ENCODE results near the gene PHF2. TPM values are rescaled to one million over a fixed set of nuclear protein-coding genes. Genes with fewer than 3 reads are reported as not detected.

Gene PHF2
- total RNA-seq, 1 donor: 18.9 TPM

- H3K4me1 ChIP-seq (ENCODE audit: insufficient read depth, low read length): no peaks in the 10 kb centered on the region
- H3K27me3 ChIP-seq (ENCODE audit: insufficient read depth, low read length): no peaks in the 10 kb centered on the region
- H3K9me3 ChIP-seq (ENCODE audit: low read depth, low read length): no peaks in the 10 kb centered on the region
- H3K4me3 ChIP-seq (ENCODE audit: low read length): no peak overlapping the region
Measured at GRCh38 chr9:93558503-93558902, 17.9 kb upstream of the PHF2 start.

GRCh38 chr9:93560991-93561390, 15.4 kb upstream of the PHF2 start:
- Histone ChIP-seq H3K27me3 (ENCODE audit: insufficient read depth, low read length) (no peaks in the 10 kb centered on the region), H3K9me3 (ENCODE audit: low read depth, low read length) (no peaks in the 10 kb centered on the region), H3K4me3 (ENCODE audit: low read length) (no peak overlapping the region), H3K4me1 (ENCODE audit: insufficient read depth, low read length) (no peaks in the 10 kb centered on the region)

- no peaks in the 10 kb centered on the region for H3K9me3 ChIP-seq (ENCODE audit: low read depth, low read length)
- peaks cover 8% of the 10 kb centered on the region for H3K4me1 ChIP-seq (ENCODE audit: insufficient read depth, low read length)
- no peaks in the 10 kb centered on the region for H3K27me3 ChIP-seq (ENCODE audit: insufficient read depth, low read length)
- H3K4me3 ChIP-seq (ENCODE audit: low read length): no peak overlapping the region
Measured at GRCh38 chr9:93562157-93562556, 14.2 kb upstream of the PHF2 start.

GRCh38 chr9:93565089-93565488, 11.3 kb upstream of the PHF2 start:
- no peaks in the 10 kb centered on the region for H3K27me3 ChIP-seq (ENCODE audit: insufficient read depth, low read length)
- no peaks in the 10 kb centered on the region for H3K9me3 ChIP-seq (ENCODE audit: low read depth, low read length)
- peaks cover 28% of the 10 kb centered on the region for H3K4me1 ChIP-seq (ENCODE audit: insufficient read depth, low read length)
- H3K4me3 ChIP-seq (ENCODE audit: low read length): no peak overlapping the region

GRCh38 chr9:93566408-93567270, 9.7 kb upstream of the PHF2 start:
- Histone ChIP-seq H3K9me3 (ENCODE audit: low read depth, low read length) (no peaks in the 10 kb centered on the region), H3K4me3 (ENCODE audit: low read length) (peak overlapping the region; percentile 57), H3K27me3 (ENCODE audit: insufficient read depth, low read length) (no peaks in the 10 kb centered on the region), H3K4me1 (ENCODE audit: insufficient read depth, low read length) (peaks cover 28% of the 10 kb centered on the region)

GRCh38 chr9:93567271-93567959, 9.0 kb upstream of the PHF2 start:
- H3K27me3 ChIP-seq (ENCODE audit: insufficient read depth, low read length): no peaks in the 10 kb centered on the region
- peak overlapping the region; percentile 57 for H3K4me3 ChIP-seq (ENCODE audit: low read length)
- no peaks in the 10 kb centered on the region for H3K9me3 ChIP-seq (ENCODE audit: low read depth, low read length)
- H3K4me1 ChIP-seq (ENCODE audit: insufficient read depth, low read length): peaks cover 28% of the 10 kb centered on the region

- Histone ChIP-seq H3K9me3 (ENCODE audit: low read depth, low read length) (no peaks in the 10 kb centered on the region), H3K27me3 (ENCODE audit: insufficient read depth, low read length) (no peaks in the 10 kb centered on the region), H3K4me1 (ENCODE audit: insufficient read depth, low read length) (peaks cover 28% of the 10 kb centered on the region), H3K4me3 (ENCODE audit: low read length) (no peak overlapping the region)
Measured at GRCh38 chr9:93568169-93568568, 8.2 kb upstream of the PHF2 start.

GRCh38 chr9:93569621-93570174, 6.7 kb upstream of the PHF2 start:
- H3K27me3 ChIP-seq (ENCODE audit: insufficient read depth, low read length): no peaks in the 10 kb centered on the region
- no peaks in the 10 kb centered on the region for H3K9me3 ChIP-seq (ENCODE audit: low read depth, low read length)
- peaks cover 35% of the 10 kb centered on the region for H3K4me1 ChIP-seq (ENCODE audit: insufficient read depth, low read length)
- H3K4me3 ChIP-seq (ENCODE audit: low read length): no peak overlapping the region

- no peak overlapping the region for H3K4me3 ChIP-seq (ENCODE audit: low read length)
- H3K27me3 ChIP-seq (ENCODE audit: insufficient read depth, low read length): no peaks in the 10 kb centered on the region
- no peaks in the 10 kb centered on the region for H3K9me3 ChIP-seq (ENCODE audit: low read depth, low read length)
- H3K4me1 ChIP-seq (ENCODE audit: insufficient read depth, low read length): peaks cover 37% of the 10 kb centered on the region
Measured at GRCh38 chr9:93572221-93572620, 4.2 kb upstream of the PHF2 start.

- no peak overlapping the region for H3K4me3 ChIP-seq (ENCODE audit: low read length)
- no peaks in the 10 kb centered on the region for H3K9me3 ChIP-seq (ENCODE audit: low read depth, low read length)
- no peaks in the 10 kb centered on the region for H3K27me3 ChIP-seq (ENCODE audit: insufficient read depth, low read length)
- peaks cover 36% of the 10 kb centered on the region for H3K4me1 ChIP-seq (ENCODE audit: insufficient read depth, low read length)
Measured at GRCh38 chr9:93572636-93573515, 3.5 kb upstream of the PHF2 start.

GRCh38 chr9:93573516-93573828, 2.9 kb upstream of the PHF2 start:
- Histone ChIP-seq H3K4me3 (ENCODE audit: low read length) (no peak overlapping the region), H3K27me3 (ENCODE audit: insufficient read depth, low read length) (no peaks in the 10 kb centered on the region), H3K9me3 (ENCODE audit: low read depth, low read length) (no peaks in the 10 kb centered on the region)

GRCh38 chr9:93574091-93574899, 2.1 kb upstream of the PHF2 start:
- Histone ChIP-seq H3K4me1 (ENCODE audit: insufficient read depth, low read length) (peaks cover 39% of the 10 kb centered on the region), H3K4me3 (ENCODE audit: low read length) (no peak overlapping the region), H3K27me3 (ENCODE audit: insufficient read depth, low read length) (no peaks in the 10 kb centered on the region), H3K9me3 (ENCODE audit: low read depth, low read length) (no peaks in the 10 kb centered on the region)

More at GRCh38 chr9:93573516-93573828, 2.9 kb upstream of the PHF2 start:
- peaks cover 42% of the 10 kb centered on the region for H3K4me1 ChIP-seq (ENCODE audit: insufficient read depth, low read length)

GRCh38 chr9:93574900-93575795, 1.2 kb upstream of the PHF2 start:
- H3K9me3 ChIP-seq (ENCODE audit: low read depth, low read length): no peaks in the 10 kb centered on the region
- H3K27me3 ChIP-seq (ENCODE audit: insufficient read depth, low read length): no peaks in the 10 kb centered on the region
- peaks cover 31% of the 10 kb centered on the region for H3K4me1 ChIP-seq (ENCODE audit: insufficient read depth, low read length)
- peak overlapping the region; percentile 57 for H3K4me3 ChIP-seq (ENCODE audit: low read length)
